GM23248 (cell line): ENCODE results near the gene SUMO1. TPM values are rescaled to one million over a fixed set of nuclear protein-coding genes. Genes with fewer than 3 reads are reported as not detected.

Experiments used
- DNase-seq: peaks from one replicate; pipeline ENCODE4 v3.0.0-alpha.2; 2015
- H2AFZ ChIP-seq: fragments of 200-600 bp; sonication (generic); 2 replicates; pipeline ENCODE4 v1.6.1; 2016; ENCODE audit warnings: antibody characterized with exemption
- H3F3A ChIP-seq: fragments of 200-600 bp; sonication (generic); 2 replicates; pipeline ENCODE4 v1.6.1; 2016; ENCODE audit warnings: mild to moderate bottlenecking, antibody characterized with exemption, mixed run types; ENCODE audit not compliant: insufficient read depth
- H3K27ac ChIP-seq: fragments of 200-600 bp; sonication (generic); 2 replicates; pipeline ENCODE4 v1.5.1; 2016; ENCODE audit warnings: mild to moderate bottlenecking
- H3K27me3 ChIP-seq: fragments of 200-600 bp; sonication (generic); replicated peaks from 2 replicates; pipeline ENCODE4 v1.6.1; 2016; ENCODE audit warnings: mild to moderate bottlenecking; ENCODE audit not compliant: insufficient read depth
- H3K36me3 ChIP-seq: fragments of 200-600 bp; sonication (generic); 2 replicates; pipeline ENCODE4 v1.6.1; 2016; ENCODE audit warnings: low read depth, mild to moderate bottlenecking
- H3K4me1 ChIP-seq: fragments of 200-600 bp; sonication (generic); 2 replicates; pipeline ENCODE4 v1.6.1; 2016; ENCODE audit warnings: mild to moderate bottlenecking; ENCODE audit not compliant: insufficient read depth
- H3K4me2 ChIP-seq: fragments of 200-600 bp; sonication (generic); one replicate; pipeline ENCODE4 v1.6.1; 2016; ENCODE audit warnings: mild to moderate bottlenecking; ENCODE audit not compliant: unreplicated experiment
- H3K4me3 ChIP-seq: fragments of 200-600 bp; sonication (generic); 2 replicates; pipeline ENCODE4 v1.5.1; 2016; ENCODE audit warnings: mild to moderate bottlenecking
- H3K79me2 ChIP-seq: fragments of 200-600 bp; sonication (generic); 2 replicates; pipeline ENCODE4 v1.6.1; 2016; ENCODE audit warnings: mild to moderate bottlenecking; ENCODE audit not compliant: insufficient read depth
- H3K9ac ChIP-seq: fragments of 200-600 bp; sonication (generic); 2 replicates; pipeline ENCODE4 v1.6.1; 2016; ENCODE audit warnings: mild to moderate bottlenecking
- H3K9me2 ChIP-seq: fragments of 200-600 bp; sonication (generic); 2 replicates; pipeline ENCODE4 v1.6.1; 2016; ENCODE audit warnings: mixed run types, mild to moderate bottlenecking, moderate library complexity; ENCODE audit not compliant: insufficient read depth
- H3K9me3 ChIP-seq: fragments of 200-600 bp; sonication (generic); one replicate; pipeline ENCODE4 v1.6.1; 2017; ENCODE audit warnings: low read depth
- H4K20me1 ChIP-seq: fragments of 200-600 bp; sonication (generic); 2 replicates; pipeline ENCODE4 v1.6.0; 2016; ENCODE audit not compliant: insufficient read depth
- EZH2 ChIP-seq: fragments of 200-600 bp; sonication (generic); IDR thresholded peaks from 2 replicates; pipeline ENCODE4 v1.6.1; 2018; ENCODE audit warnings: antibody characterized with exemption, mild to moderate bottlenecking; ENCODE audit not compliant: insufficient read depth, poor library complexity, severe bottlenecking
- EZH2phosphoT487 ChIP-seq: fragments of 200-600 bp; sonication (generic); IDR thresholded peaks from 2 replicates; pipeline ENCODE4 v1.6.1; 2018; ENCODE audit warnings: antibody characterized with exemption, moderate library complexity, mild to moderate bottlenecking, low read depth; ENCODE audit not compliant: insufficient read depth
- WGBS, 2 experiments: methylation state at CpG; one replicate each; pipeline ENCODE4 v1.1.6; 2015 to 2017; ENCODE audit warnings: low lambda C conversion rate in 2 of 2, low coverage in 1 of 2; ENCODE audit errors: missing lambda C conversion rate in 2 of 2; 5-methylcytosine and 5-hydroxymethylcytosine counted together
- in situ Hi-C: fragments of 300-500 bp; cut with MboI; formaldehyde crosslinking; loops from 2 replicates; pipeline ENCODE4 v1.15.0; 2020
- polyA plus RNA-seq: library from polyadenylated mRNA; unstranded; fragments of >200 nt; fragmentation: Nextera tagmentation; extraction: Ambion mirVana; gene quantifications from 2 replicates; pipeline ENCODE4 v1.2.1, GENCODE V29; 2016
- total RNA-seq: library from RNA; depleted of rRNA; stranded (reverse); fragments of >200 nt; shearing (Covaris generic); gene quantifications from 2 replicates; pipeline ENCODE4 v1.2.3, GENCODE V29; 2014

Gene SUMO1
- total and polyA plus RNA-seq, 2 experiments from 2014 or later = 157 to 242 TPM

DNA sequence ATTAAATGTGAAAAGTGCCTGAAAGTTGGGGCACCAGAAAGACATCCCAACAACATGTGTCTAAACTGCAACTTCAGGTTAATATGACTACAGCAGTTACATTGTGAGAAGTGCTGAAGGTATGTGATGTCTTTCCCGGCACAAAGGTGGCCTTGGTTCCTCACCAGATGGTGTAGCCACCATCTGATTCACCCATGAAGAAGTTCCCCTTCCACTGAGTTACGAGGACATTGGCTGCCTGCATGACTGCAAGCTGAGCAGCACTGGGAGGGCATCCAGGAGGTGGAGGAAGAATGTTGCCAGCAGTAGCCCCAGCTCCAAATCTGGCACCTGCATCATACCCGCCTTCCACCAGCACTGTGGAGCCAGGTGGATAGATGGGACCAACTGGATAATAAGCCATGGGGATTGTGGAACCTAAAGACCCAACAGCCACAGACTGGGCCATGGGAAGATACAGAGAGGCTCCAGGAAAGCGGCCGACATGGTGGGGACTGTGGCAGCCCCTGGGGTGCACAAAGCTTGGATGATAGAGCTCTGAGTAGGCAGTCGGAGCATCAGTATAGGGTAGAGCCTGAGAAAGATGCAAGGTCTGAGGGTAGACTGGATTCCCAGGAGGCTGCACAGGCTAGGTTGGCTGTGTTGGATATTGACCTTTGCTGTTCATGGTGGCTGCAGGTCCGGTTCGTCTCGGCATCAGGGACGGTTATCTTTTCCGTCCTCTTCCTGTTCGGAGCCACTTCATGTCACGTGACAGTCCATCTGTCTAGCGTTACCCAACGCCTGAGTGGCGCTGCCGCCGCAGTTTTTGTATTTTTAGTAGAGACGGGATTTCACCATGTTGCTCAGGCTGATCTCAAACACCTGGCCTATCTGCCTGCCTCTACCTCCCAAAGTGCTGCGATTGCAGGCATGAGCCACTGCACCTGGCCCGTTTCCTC lies 36.9 kb downstream of the SUMO1 start:
- H3F3A ChIP-seq = no peaks in the 10 kb centered on the region
- no peak overlapping the region for H3K27ac ChIP-seq
- 0 out of 2 replicates have a peak, but pooled peaks cover 6% of the 10 kb centered on the region for H3K79me2 ChIP-seq
- no peaks in the 10 kb centered on the region for H3K9me2 ChIP-seq
- no peak for TF ChIP-seq EZH2
- H3K4me1 ChIP-seq = no peaks in the 10 kb centered on the region
- H3K36me3 ChIP-seq = peaks cover 18% of the 10 kb centered on the region
- no peak for DNase-seq
- H4K20me1 ChIP-seq = no peaks in the 10 kb centered on the region
- in situ Hi-C loops = no loop called here
- no peak overlapping the region for H3K4me2 ChIP-seq
- H3K9me3 ChIP-seq = no peaks in the 10 kb centered on the region
- no peak overlapping the region for H3K9ac ChIP-seq
- no peak overlapping the region for H3K4me3 ChIP-seq
- no peak overlapping the region for H2AFZ ChIP-seq
- WGBS, 2 experiments = 84 to 88% methylated on average over 21 of the region's 21 CpGs
- no peaks in the 10 kb centered on the region for H3K27me3 ChIP-seq

DNA sequence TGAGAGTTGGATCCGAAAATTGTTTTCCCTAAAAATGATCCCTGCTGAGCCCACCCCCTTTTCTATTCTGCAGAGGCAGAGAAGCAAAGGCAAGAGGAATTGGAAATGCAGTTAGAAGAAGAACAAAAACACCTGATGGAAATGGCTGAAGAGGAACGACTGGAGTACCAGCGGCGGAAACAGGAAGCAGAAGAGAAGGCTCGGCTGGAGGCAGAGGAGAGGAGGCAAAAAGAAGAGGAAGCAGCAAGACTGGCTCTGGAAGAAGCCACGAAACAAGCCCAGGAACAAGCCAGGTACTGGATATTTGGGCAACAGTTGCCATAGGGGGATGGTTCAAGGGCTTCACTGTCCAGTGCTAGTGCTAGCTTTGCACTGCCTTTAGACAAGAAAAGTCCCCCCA lies 41.7 kb downstream of the SUMO1 start:
- H3K27ac ChIP-seq = no peak overlapping the region
- WGBS, 2 experiments = 88 to 97% methylated on average over 6 of the region's 6 CpGs
- H4K20me1 ChIP-seq = no peaks in the 10 kb centered on the region
- H3K36me3 ChIP-seq = no peaks in the 10 kb centered on the region
- no peak overlapping the region for H3K4me3 ChIP-seq
- H3K4me1 ChIP-seq = no peaks in the 10 kb centered on the region
- DNase-seq = no peak
- no peaks in the 10 kb centered on the region for H3K9me3 ChIP-seq
- TF ChIP-seq EZH2 = no peak
- no peak for TF ChIP-seq EZH2phosphoT487
- H3K27me3 ChIP-seq = no peaks in the 10 kb centered on the region
- in situ Hi-C loops = no loop called here
- no peaks in the 10 kb centered on the region for H3K9me2 ChIP-seq
- H3K4me2 ChIP-seq = no peak overlapping the region
- H3K79me2 ChIP-seq = no peaks in the 10 kb centered on the region
- H2AFZ ChIP-seq = no peak overlapping the region
- no peak overlapping the region for H3K9ac ChIP-seq
- no peaks in the 10 kb centered on the region for H3F3A ChIP-seq

GRCh38 chr2:202194418-202194817 lies 44.0 kb downstream of the SUMO1 start:
- no peaks in the 10 kb centered on the region for H3K9me3 ChIP-seq
- no peaks in the 10 kb centered on the region for H3K79me2 ChIP-seq
- no peaks in the 10 kb centered on the region for H3F3A ChIP-seq
- in situ Hi-C loops = no loop called here
- H3K36me3 ChIP-seq = no peaks in the 10 kb centered on the region
- no peak overlapping the region for H3K27ac ChIP-seq
- no peak overlapping the region for H3K4me2 ChIP-seq
- no peaks in the 10 kb centered on the region for H3K27me3 ChIP-seq
- WGBS, 2 experiments = 73 to 75% methylated on average over 3 of the region's 3 CpGs
- H2AFZ ChIP-seq = no peak overlapping the region
- DNase-seq = no peak
- TF ChIP-seq EZH2phosphoT487 (no peak), EZH2 (no peak)
- no peak overlapping the region for H3K4me3 ChIP-seq
- H3K9me2 ChIP-seq = no peaks in the 10 kb centered on the region
- no peaks in the 10 kb centered on the region for H4K20me1 ChIP-seq
- H3K4me1 ChIP-seq = no peaks in the 10 kb centered on the region
- H3K9ac ChIP-seq = no peak overlapping the region

DNA sequence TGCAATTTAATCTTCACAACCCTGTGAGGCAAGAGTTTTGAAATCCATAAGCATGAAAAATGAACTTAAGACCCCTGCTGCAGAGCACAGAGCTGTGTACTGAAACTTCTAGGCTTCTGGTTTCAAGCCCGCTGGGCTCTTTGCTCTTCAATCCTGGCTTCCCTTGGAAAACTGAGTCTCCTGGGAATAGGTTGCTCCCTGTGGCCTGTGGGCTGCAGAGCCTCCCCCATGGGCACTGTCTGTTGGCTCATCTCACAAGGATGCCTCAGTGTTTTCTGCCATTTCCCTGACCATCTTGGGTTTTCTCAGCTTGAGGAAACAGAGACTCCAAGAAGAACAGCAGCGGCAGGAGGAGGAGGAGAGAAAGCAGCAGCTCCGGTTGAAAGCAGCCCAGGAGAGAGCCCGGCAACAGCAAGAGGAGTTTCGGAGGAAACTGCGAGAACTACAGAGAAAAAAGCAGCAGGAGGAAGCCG lies 44.5 kb downstream of the SUMO1 start:
- Histone ChIP-seq H3K9ac (no peak overlapping the region), H3K4me1 (no peaks in the 10 kb centered on the region), H3K9me2 (no peaks in the 10 kb centered on the region), H3F3A (no peaks in the 10 kb centered on the region), H3K36me3 (no peaks in the 10 kb centered on the region), H3K9me3 (no peaks in the 10 kb centered on the region), H3K27ac (no peak overlapping the region), H3K4me2 (no peak overlapping the region), H2AFZ (no peak overlapping the region), H3K27me3 (no peaks in the 10 kb centered on the region), H3K4me3 (no peak overlapping the region), H3K79me2 (no peaks in the 10 kb centered on the region), H4K20me1 (no peaks in the 10 kb centered on the region)
- in situ Hi-C loops = no loop called here
- TF ChIP-seq EZH2phosphoT487 (no peak), EZH2 (no peak)
- DNase-seq = no peak
- 73 to 75% methylated on average over 7 of the region's 7 CpGs for WGBS, 2 experiments

DNA sequence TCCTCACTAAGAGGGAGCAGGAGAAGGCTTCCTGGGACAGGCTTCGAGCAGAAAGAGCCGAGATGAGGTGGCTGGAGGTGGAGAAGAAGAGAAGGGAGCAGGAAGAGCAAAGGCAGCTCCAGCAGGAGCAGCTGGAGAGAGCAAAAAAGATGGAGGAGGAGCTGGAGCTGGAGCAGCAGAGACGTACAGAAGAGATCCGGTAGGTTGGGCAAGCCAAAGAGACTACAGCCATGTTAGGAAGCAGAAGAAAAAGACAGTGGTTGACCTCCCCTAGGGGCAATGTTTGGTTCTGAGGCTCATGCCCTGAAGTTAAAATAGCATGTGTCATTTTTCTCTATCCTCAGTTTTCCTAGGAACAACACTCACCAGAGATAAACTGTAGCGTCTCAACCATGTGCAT lies 45.1 kb downstream of the SUMO1 start:
- in situ Hi-C loops = no loop called here
- no peak overlapping the region for H3K4me2 ChIP-seq
- no peak for DNase-seq
- H4K20me1 ChIP-seq = no peaks in the 10 kb centered on the region
- no peak for TF ChIP-seq EZH2phosphoT487
- TF ChIP-seq EZH2 = no peak
- no peaks in the 10 kb centered on the region for H3K27me3 ChIP-seq
- no peaks in the 10 kb centered on the region for H3K4me1 ChIP-seq
- no peak overlapping the region for H3K9ac ChIP-seq
- H3K9me2 ChIP-seq = no peaks in the 10 kb centered on the region
- H3K79me2 ChIP-seq = no peaks in the 10 kb centered on the region
- no peaks in the 10 kb centered on the region for H3F3A ChIP-seq
- WGBS, 2 experiments = 91 to 92% methylated on average over 5 of the region's 5 CpGs
- H3K9me3 ChIP-seq = no peaks in the 10 kb centered on the region
- H2AFZ ChIP-seq = no peak overlapping the region
- H3K36me3 ChIP-seq = no peaks in the 10 kb centered on the region
- no peak overlapping the region for H3K27ac ChIP-seq
- H3K4me3 ChIP-seq = no peak overlapping the region
